Activated T-helper 17 cell treated with anti-CD3 and anti-CD28 coated beads, Interleukin-2, amount 50 U/mL, for 72 hours (primary cell): Measurements from ENCODE around the gene STMN1. TPM values are rescaled to one million over a fixed set of nuclear protein-coding genes. Genes with fewer than 3 reads are reported as not detected.

Experiments used
- ATAC-seq: fragments of 150-1000 bp; cut with Tn5 transposase; replicated peaks from 2 replicates; pipeline ENCODE4 v1.10.0; 2021; ENCODE audit warnings: mild to moderate bottlenecking, moderate library complexity
- H3K27ac Mint-ChIP-seq: one replicate; pipeline ENCODE4 v1.8.0; 2022; ENCODE audit warnings: mixed read lengths
- H3K27me3 Mint-ChIP-seq: one replicate; pipeline ENCODE4 v1.8.0; 2022; ENCODE audit warnings: mixed read lengths
- H3K36me3 Mint-ChIP-seq: one replicate; pipeline ENCODE4 v1.8.0; 2022; ENCODE audit warnings: low read depth, mild to moderate bottlenecking, mixed read lengths
- H3K4me1 Mint-ChIP-seq: one replicate; pipeline ENCODE4 v1.8.0; 2022; ENCODE audit warnings: mixed read lengths
- H3K4me3 Mint-ChIP-seq: one replicate; pipeline ENCODE4 v1.8.0; 2022; ENCODE audit warnings: mild to moderate bottlenecking, mixed read lengths
- H3K9me3 Mint-ChIP-seq: one replicate; pipeline ENCODE4 v1.8.0; 2022; ENCODE audit warnings: mixed read lengths
- total RNA-seq, 2 donors: library from RNA; stranded (reverse); gene quantifications; one replicate each; pipeline ENCODE4 v1.2.3, GENCODE V29; 2022

The STMN1 gene
- total RNA-seq, 2 donors from 2014 or later = 376 to 423 TPM

- Mint-ChIP-seq H3K27ac (no peak overlapping the region), H3K36me3 (no peaks in the 10 kb centered on the region), H3K27me3 (no peaks in the 10 kb centered on the region), H3K4me1 (no peaks in the 10 kb centered on the region), H3K4me3 (no peak overlapping the region), H3K9me3 (no peaks in the 10 kb centered on the region)
- no peak for ATAC-seq
These were observed 33.1 kb downstream of the STMN1 start for GRCh38 chr1:25873120-25873519.

DNA sequence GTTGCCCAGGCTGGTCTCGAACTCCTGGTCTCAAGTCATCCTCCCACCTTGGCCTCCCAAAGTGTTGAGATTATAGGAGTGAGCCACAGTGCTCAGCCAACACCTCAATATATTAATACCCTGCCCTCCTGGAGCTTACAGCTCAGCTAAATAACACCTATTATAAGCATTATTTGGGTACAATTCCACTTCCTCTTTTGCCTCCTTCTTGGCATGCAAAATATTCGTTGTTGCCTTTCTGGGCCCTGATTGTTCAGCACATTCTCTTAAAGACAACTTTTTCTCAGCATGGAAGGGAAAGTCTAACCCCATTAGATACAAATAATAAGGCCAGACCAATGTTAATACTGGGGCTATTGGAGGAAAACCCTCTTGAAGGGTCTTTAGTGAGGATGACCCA, 33.5 kb downstream of the STMN1 start:
- ATAC-seq = no peak
- no peak overlapping the region for H3K4me3 Mint-ChIP-seq
- H3K9me3 Mint-ChIP-seq = no peaks in the 10 kb centered on the region
- H3K36me3 Mint-ChIP-seq = no peaks in the 10 kb centered on the region
- H3K4me1 Mint-ChIP-seq = no peaks in the 10 kb centered on the region
- H3K27me3 Mint-ChIP-seq = no peaks in the 10 kb centered on the region
- H3K27ac Mint-ChIP-seq = no peak overlapping the region

DNA sequence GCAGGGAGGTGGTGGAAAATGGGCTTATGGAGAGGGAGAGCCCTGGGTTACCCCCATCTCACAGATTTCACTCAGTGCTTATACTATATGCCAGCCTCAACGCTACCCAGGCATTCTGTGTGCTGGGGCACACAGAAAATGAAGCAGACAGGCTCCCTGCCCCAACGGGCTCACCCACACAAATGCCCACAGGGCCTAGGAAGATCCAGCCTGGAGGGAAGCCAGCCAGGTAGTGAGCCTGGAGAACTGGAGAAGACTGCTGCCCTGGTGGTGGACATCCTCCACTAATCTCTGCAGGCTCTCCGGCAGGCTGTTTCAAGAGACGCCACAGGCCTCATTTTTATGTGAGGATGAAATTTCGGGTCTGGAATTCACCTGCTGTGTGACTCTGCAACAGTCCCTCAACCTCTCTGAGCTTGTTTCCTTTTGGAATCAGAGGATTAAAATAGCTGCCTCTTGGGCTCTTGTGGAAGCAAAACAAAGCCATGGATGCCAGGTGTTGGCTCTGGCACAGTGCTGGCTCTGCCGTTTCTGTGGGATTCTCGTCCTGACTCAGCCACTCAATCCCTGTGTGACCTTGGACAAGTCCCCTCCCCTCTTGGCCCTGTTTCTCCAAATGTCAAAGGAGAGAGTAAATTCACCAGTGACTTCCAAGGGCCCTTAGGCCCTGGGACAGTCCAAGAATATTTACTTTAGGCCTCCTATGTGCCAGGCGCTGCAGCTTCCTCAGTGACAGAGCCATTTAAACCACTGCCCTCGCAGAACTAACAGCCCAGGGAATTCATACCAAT, 34.3 kb downstream of the STMN1 start:
- Mint-ChIP-seq H3K36me3 (no peaks in the 10 kb centered on the region), H3K27me3 (no peaks in the 10 kb centered on the region), H3K4me3 (no peak overlapping the region), H3K27ac (no peak overlapping the region), H3K9me3 (no peaks in the 10 kb centered on the region), H3K4me1 (no peaks in the 10 kb centered on the region)
- ATAC-seq = no peak

DNA sequence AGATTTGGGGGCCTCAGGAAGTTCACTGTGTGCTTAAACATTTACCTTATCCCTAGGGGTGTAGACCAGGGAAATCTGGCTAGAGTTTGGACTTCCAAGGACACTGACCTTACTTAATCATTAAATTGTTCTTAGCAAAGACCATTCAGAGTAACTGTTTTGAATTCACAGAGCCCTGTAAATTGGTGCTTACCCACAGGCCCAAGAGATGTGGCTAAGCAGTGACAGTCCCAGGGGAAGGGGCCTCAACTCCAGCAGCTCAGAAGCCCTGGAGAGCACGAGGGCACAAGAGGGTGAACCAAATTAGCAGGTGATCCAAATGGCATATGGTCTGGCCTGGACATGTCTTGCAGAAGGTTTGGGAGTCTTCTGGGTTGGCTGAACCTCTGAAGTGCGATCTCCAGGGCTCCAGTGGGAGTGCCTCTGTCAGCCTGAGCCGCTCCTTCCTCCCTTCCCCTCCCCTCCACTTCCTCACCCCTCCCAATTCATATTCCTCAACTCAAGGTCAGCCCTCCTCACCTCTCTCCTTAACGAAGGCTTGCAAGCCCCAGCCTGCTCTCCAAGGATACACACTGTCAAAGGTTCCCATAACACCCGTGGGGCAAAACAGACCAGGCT, 35.0 kb downstream of the STMN1 start:
- H3K9me3 Mint-ChIP-seq = no peaks in the 10 kb centered on the region
- no peak for ATAC-seq
- no peak overlapping the region for H3K27ac Mint-ChIP-seq
- H3K27me3 Mint-ChIP-seq = no peaks in the 10 kb centered on the region
- peaks cover 3% of the 10 kb centered on the region for H3K4me1 Mint-ChIP-seq
- no peaks in the 10 kb centered on the region for H3K36me3 Mint-ChIP-seq
- H3K4me3 Mint-ChIP-seq = no peak overlapping the region

GRCh38 chr1:25870614-25871013, 35.6 kb downstream of the STMN1 start:
- peaks cover 6% of the 10 kb centered on the region for H3K4me1 Mint-ChIP-seq
- H3K27ac Mint-ChIP-seq = no peak overlapping the region
- no peaks in the 10 kb centered on the region for H3K9me3 Mint-ChIP-seq
- no peaks in the 10 kb centered on the region for H3K27me3 Mint-ChIP-seq
- ATAC-seq = no peak
- no peaks in the 10 kb centered on the region for H3K36me3 Mint-ChIP-seq
- no peak overlapping the region for H3K4me3 Mint-ChIP-seq

DNA sequence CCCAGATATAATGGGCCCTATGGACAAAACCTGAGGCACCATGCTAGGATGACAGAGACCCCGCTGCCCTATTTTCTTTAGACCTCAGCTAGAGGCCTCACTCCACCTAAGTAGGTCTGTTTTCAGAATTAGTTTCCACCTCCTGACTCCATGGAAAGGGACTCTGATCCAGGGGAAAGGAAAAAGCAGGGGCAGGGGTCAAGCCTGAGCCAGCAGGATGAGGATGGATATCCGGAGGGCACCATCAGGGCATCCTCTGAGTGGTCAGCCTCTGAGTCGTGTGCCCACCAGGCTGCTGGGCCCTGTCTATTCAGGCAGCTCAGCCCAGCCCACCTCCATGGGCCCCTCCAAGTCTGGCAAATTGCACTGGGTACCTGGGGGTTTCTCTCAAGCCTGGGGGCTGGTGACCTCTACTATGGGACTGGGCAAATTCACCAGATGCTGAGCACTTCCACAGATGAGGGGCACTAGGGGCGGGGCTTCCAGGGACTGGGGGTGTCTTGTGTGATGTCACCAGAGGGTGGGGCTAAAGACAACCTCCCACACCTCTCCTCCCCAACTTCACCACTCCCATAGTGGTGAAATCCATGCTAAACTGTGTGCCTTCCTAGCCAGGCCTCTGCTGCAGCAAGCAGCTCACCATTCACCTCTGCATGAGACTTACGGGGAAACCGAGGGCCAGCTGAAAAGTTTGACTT, 36.2 kb downstream of the STMN1 start:
- no peak overlapping the region for H3K4me3 Mint-ChIP-seq
- ATAC-seq = no peak
- no peaks in the 10 kb centered on the region for H3K9me3 Mint-ChIP-seq
- H3K27ac Mint-ChIP-seq = no peak overlapping the region
- H3K4me1 Mint-ChIP-seq = peaks cover 6% of the 10 kb centered on the region
- H3K36me3 Mint-ChIP-seq = no peaks in the 10 kb centered on the region
- no peaks in the 10 kb centered on the region for H3K27me3 Mint-ChIP-seq

GRCh38 chr1:25867210-25867991, 38.8 kb downstream of the STMN1 start:
- Mint-ChIP-seq H3K27me3 (no peaks in the 10 kb centered on the region), H3K4me3 (no peak overlapping the region), H3K27ac (no peak overlapping the region), H3K36me3 (no peaks in the 10 kb centered on the region), H3K4me1 (peaks cover 6% of the 10 kb centered on the region), H3K9me3 (no peaks in the 10 kb centered on the region)
- ATAC-seq = no peak

GRCh38 chr1:25866288-25866687, 39.9 kb downstream of the STMN1 start:
- no peak for ATAC-seq
- Mint-ChIP-seq H3K4me3 (no peak overlapping the region), H3K36me3 (no peaks in the 10 kb centered on the region), H3K27ac (no peak overlapping the region), H3K27me3 (no peaks in the 10 kb centered on the region), H3K9me3 (no peaks in the 10 kb centered on the region), H3K4me1 (peaks cover 6% of the 10 kb centered on the region)

DNA sequence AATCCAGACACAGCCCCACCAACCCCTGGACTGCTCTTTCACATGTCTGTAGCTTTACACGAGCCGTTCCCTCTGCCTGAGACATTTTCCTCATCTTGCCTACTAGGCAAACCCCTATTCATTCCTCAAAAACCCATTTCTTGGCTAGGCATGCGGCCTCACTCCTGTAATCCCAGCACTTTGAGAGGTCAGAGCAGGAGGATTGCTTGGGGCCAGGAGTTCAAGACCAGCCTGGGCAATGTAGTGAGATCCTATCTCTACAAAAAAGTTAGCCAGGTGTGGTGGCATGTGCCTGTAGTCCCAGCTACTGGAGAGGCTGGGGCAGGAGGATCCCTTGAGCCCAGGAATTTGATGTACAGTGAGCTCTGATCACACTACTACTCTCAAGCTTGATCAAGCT, 41.8 kb downstream of the STMN1 start:
- Mint-ChIP-seq H3K27me3 (no peaks in the 10 kb centered on the region), H3K4me3 (no peak overlapping the region), H3K36me3 (no peaks in the 10 kb centered on the region), H3K27ac (no peak overlapping the region), H3K4me1 (peaks cover 6% of the 10 kb centered on the region), H3K9me3 (no peaks in the 10 kb centered on the region)
- ATAC-seq = no peak

- H3K27ac Mint-ChIP-seq = no peak overlapping the region
- H3K4me1 Mint-ChIP-seq = peaks cover 8% of the 10 kb centered on the region
- H3K27me3 Mint-ChIP-seq = no peaks in the 10 kb centered on the region
- no peak overlapping the region for H3K4me3 Mint-ChIP-seq
- no peaks in the 10 kb centered on the region for H3K36me3 Mint-ChIP-seq
- no peaks in the 10 kb centered on the region for H3K9me3 Mint-ChIP-seq
- ATAC-seq = no peak
These were observed 42.5 kb downstream of the STMN1 start for GRCh38 chr1:25863486-25864262.

DNA sequence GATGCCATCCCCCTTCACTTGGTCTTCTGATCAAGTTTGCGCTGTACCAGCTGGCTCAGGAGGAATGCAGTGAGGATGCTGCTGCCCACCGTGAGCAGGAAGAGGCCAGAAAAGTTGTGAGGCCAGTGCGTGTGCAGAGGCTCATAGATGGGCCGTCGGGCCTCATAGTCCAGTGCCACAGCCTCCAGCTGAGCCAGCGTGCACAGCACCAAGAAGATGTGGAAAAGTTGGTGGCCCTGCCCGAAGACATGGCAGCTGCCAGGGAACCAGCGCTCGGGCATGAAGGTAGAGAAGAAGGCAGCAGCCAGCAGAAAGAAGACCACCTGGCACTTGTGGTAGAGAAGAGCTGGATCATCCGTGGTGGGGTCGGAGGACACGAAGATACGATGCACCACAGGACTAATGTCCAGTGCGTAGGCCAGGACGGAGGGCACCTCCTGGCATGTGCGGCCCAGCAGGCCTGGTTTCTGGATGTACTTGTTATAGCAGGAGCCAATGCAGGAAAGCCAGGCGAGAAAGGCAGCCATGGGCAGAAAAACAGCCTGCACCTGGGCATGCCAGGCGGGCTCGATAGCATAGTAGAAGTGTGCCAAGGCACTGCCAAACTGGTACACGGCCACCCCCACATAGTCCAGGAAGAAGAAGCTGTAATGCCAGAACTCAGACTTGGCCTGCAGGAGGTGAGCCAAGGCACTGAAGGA, 43.3 kb downstream of the STMN1 start:
- no peaks in the 10 kb centered on the region for H3K9me3 Mint-ChIP-seq
- H3K36me3 Mint-ChIP-seq = no peaks in the 10 kb centered on the region
- ATAC-seq = no peak
- no peaks in the 10 kb centered on the region for H3K27me3 Mint-ChIP-seq
- no peak overlapping the region for H3K4me3 Mint-ChIP-seq
- no peak overlapping the region for H3K27ac Mint-ChIP-seq
- H3K4me1 Mint-ChIP-seq = peaks cover 15% of the 10 kb centered on the region

GRCh38 chr1:25861316-25862286, 44.6 kb downstream of the STMN1 start:
- H3K9me3 Mint-ChIP-seq = no peaks in the 10 kb centered on the region
- peak overlapping the region; percentile 72 for H3K27ac Mint-ChIP-seq
- ATAC-seq = no peak
- no peaks in the 10 kb centered on the region for H3K36me3 Mint-ChIP-seq
- no peaks in the 10 kb centered on the region for H3K27me3 Mint-ChIP-seq
- H3K4me3 Mint-ChIP-seq = no peak overlapping the region
- H3K4me1 Mint-ChIP-seq = peaks cover 15% of the 10 kb centered on the region
